Epithelial cell of esophagus (primary cell): ENCODE results near the gene FAM228B.

Experiments used
- DNase-seq: peaks from one replicate; pipeline ENCODE4 v3.0.0; 2010; ENCODE audit warnings: low read depth
- H3K4me3 ChIP-seq: 2 replicates; pipeline ENCODE4 v1.5.1; 2011; ENCODE audit warnings: mild to moderate bottlenecking, low read length, control low read depth
- CTCF ChIP-seq: IDR thresholded peaks from 2 replicates; pipeline ENCODE4 v1.5.1; 2011; ENCODE audit warnings: low read depth, mild to moderate bottlenecking, low read length, control low read depth, inconsistent platforms; ENCODE audit not compliant: insufficient read depth; ENCODE audit errors: missing control alignments

Gene FAM228B

GRCh38 chr2:24077879-24078278, 45.4 kb upstream of the FAM228B start:
- H3K4me3 ChIP-seq, result peak overlapping the region; percentile 69
- no peak for TF ChIP-seq CTCF
- DNase-seq, result no peak

GRCh38 chr2:24080701-24081100, 42.6 kb upstream of the FAM228B start:
- no peak overlapping the region for H3K4me3 ChIP-seq
- TF ChIP-seq CTCF, result no peak
- DNase-seq, result no peak

- peak overlapping the region; percentile 76 for H3K4me3 ChIP-seq
- DNase-seq, result no peak
- no peak for TF ChIP-seq CTCF
Measured at GRCh38 chr2:24082787-24083566, 40.3 kb upstream of the FAM228B start.

- peak overlapping the region; percentile 76 for H3K4me3 ChIP-seq
- peak; percentile 83 for DNase-seq
- peak; percentile 8 for TF ChIP-seq CTCF
Measured at GRCh38 chr2:24083567-24084385, 39.5 kb upstream of the FAM228B start.

- peak within 1 kb of the TSS; percentile 76 for H3K4me3 ChIP-seq
- DNase-seq, result peak; percentile 93
- TF ChIP-seq CTCF, result peak; percentile 38
Measured at GRCh38 chr2:24084386-24085199, 38.7 kb upstream of the FAM228B start, which contains the start of gene TP53I3. Gene TP53I3 (minus strand): TSS chr2:24084834. CDS start chr2:24084326, 508 bp downstream.

- no peak for TF ChIP-seq CTCF
- peak overlapping the region; percentile 76 for H3K4me3 ChIP-seq
- peak; percentile 33 for DNase-seq
Measured at GRCh38 chr2:24085200-24085489, 38.1 kb upstream of the FAM228B start.
